A549 (cell line): Measurements from ENCODE around the gene LST1. TPM values are rescaled to one million over a fixed set of nuclear protein-coding genes. Genes with fewer than 3 reads are reported as not detected.

Source experiments
- ATAC-seq, 2 experiments: fragments of 200-7000 bp in 1 of 2; fragments of >200 bp in 1 of 2; cut with Nextera tagmentation in 1 of 2; cut with Tn5 transposase in 1 of 2; 3 replicates each; pipeline versions ENCODE4 v1.8.0 to v1.9.1; 2018 to 2020; ENCODE audit warnings: mild to moderate bottlenecking in 1 of 2, moderate library complexity in 1 of 2
- CTCF ChIA-PET: fragments of 300-600 bp; sonication (Branson Sonifier 250); formaldehyde crosslinking; extraction: SDS; loops from one replicate; lab custom pipeline; 2021; ENCODE audit warnings: antibody characterized with exemption, inconsistent platforms; lab: Yijun Ruan, JAX
- POLR2A ChIA-PET: fragments of 350-600 bp; formaldehyde crosslinking; extraction: SDS; loops from one replicate; lab custom pipeline; 2021; ENCODE audit warnings: antibody characterized with exemption, inconsistent platforms; lab: Yijun Ruan, JAX
- DNase-seq, 2 experiments: peaks; one replicate each; pipeline versions ENCODE4 v3.0.0 to v3.0.0-alpha.2; 2011 to 2016; ENCODE audit warnings: low read depth in 1 of 2, low spot score in 1 of 2
- FAIRE-seq: peaks from 2 replicates; lab custom pipeline; 2011; peaks lifted over from hg19 to GRCh38; lab: Jason Lieb, UNC
- H3K27ac ChIP-seq, 2 experiments: fragments of >200 bp; sonication (Bioruptor Twin); formaldehyde crosslinking; 3 replicates each; pipeline ENCODE4 v1.5.1; 2016 to 2017
- H3K4me1 ChIP-seq: fragments of >200 bp; sonication (Bioruptor Twin); formaldehyde crosslinking; 3 replicates; pipeline ENCODE4 v1.6.1; 2016
- H3K4me2 ChIP-seq: fragments of >200 bp; sonication (Bioruptor Twin); formaldehyde crosslinking; 3 replicates; pipeline ENCODE4 v1.6.1; 2016
- H3K4me3 ChIP-seq: fragments of >200 bp; sonication (Bioruptor Twin); formaldehyde crosslinking; 3 replicates; pipeline ENCODE4 v1.5.1; 2016
- H3K9me3 ChIP-seq: fragments of >200 bp; sonication (Bioruptor Twin); formaldehyde crosslinking; 3 replicates; pipeline ENCODE4 v1.6.1; 2016
- ATOH8 ChIP-seq: fragments of 250-450 bp; sonication (Bioruptor Pico); IDR thresholded peaks from 2 replicates; pipeline ENCODE4 v1.5.0; 2020; ENCODE audit warnings: low read depth, mild to moderate bottlenecking, moderate library complexity
- BHLHE40 ChIP-seq: IDR thresholded peaks from 2 replicates; pipeline ENCODE4 v1.6.1; 2012; ENCODE audit warnings: low read depth, low read length, inconsistent platforms
- CBX8 ChIP-seq: fragments of 200-600 bp; sonication (generic); IDR thresholded peaks from 2 replicates; pipeline ENCODE4 v1.6.1; 2016
- CEBPB ChIP-seq, 2 experiments: fragments of >200 bp in 1 of 2; sonication (Bioruptor Twin) in 1 of 2; formaldehyde crosslinking in 1 of 2; IDR thresholded peaks; 2 replicates each; pipeline ENCODE4 v1.6.1; 2012 to 2016
- E2F6 ChIP-seq: IDR thresholded peaks from 2 replicates; pipeline ENCODE4 v1.6.1; 2012; ENCODE audit warnings: low read depth, borderline replicate concordance
- EHMT2 ChIP-seq: fragments of 200-600 bp; sonication (generic); IDR thresholded peaks from 2 replicates; pipeline ENCODE4 v1.6.1; 2016; ENCODE audit warnings: antibody characterized with exemption, low read depth, mild to moderate bottlenecking, moderate library complexity
- EP300 ChIP-seq, 2 experiments: fragments of >200 bp; sonication (Bioruptor Twin); formaldehyde crosslinking; IDR thresholded peaks; 2 replicates in 1 of 2; 3 replicates in 1 of 2; pipeline ENCODE4 v1.6.1; 2016 to 2017
- FOSL2 ChIP-seq, 2 experiments: fragments of 450-650 bp in 1 of 2; fragments of >200 bp in 1 of 2; sonication (Bioruptor Twin) in 1 of 2; formaldehyde crosslinking; IDR thresholded peaks; 2 replicates each; pipeline versions ENCODE4 v1.5.0 to v1.6.1; 2016 to 2020; ENCODE audit warnings: mild to moderate bottlenecking in 1 of 2, moderate library complexity in 1 of 2
- GATA3 ChIP-seq: IDR thresholded peaks from 2 replicates; pipeline ENCODE4 v1.6.1; 2012; ENCODE audit warnings: borderline replicate concordance
- HEYL ChIP-seq: fragments of 250-450 bp; sonication (Bioruptor Pico); IDR thresholded peaks from 2 replicates; pipeline ENCODE4 v1.8.0; 2021; ENCODE audit warnings: mild to moderate bottlenecking, moderate library complexity
- HOXB13 ChIP-seq: fragments of 250-450 bp; sonication (Bioruptor Pico); IDR thresholded peaks from 2 replicates; pipeline ENCODE4 v1.5.0; 2020; ENCODE audit warnings: low read depth, mild to moderate bottlenecking, moderate library complexity
- KDM1A ChIP-seq: fragments of 200-600 bp; sonication (generic); IDR thresholded peaks from 2 replicates; pipeline ENCODE4 v1.6.1; 2016; ENCODE audit warnings: low read depth, mild to moderate bottlenecking
- KDM5A ChIP-seq: fragments of 200-600 bp; sonication (generic); IDR thresholded peaks from 2 replicates; pipeline ENCODE4 v1.6.1; 2016; ENCODE audit warnings: antibody characterized with exemption, mild to moderate bottlenecking
- MAFK ChIP-seq: fragments of 450-650 bp; IDR thresholded peaks from 2 replicates; pipeline ENCODE4 v1.6.1; 2014; ENCODE audit not compliant: partially characterized antibody
- MAZ ChIP-seq: fragments of 150-350 bp; IDR thresholded peaks from 2 replicates; pipeline ENCODE4 v1.6.1; 2014; ENCODE audit warnings: antibody characterized with exemption, low read depth, low read length, borderline replicate concordance
- MYC ChIP-seq: IDR thresholded peaks from 2 replicates; pipeline ENCODE4 v1.6.1; 2012; ENCODE audit warnings: mild to moderate bottlenecking, inconsistent platforms, low read length, improper control_type of control experiment, borderline replicate concordance
- NR3C1 ChIP-seq: fragments of >200 bp; sonication (Bioruptor Twin); formaldehyde crosslinking; IDR thresholded peaks from 3 replicates; pipeline ENCODE4 v1.6.1; 2017
- PHF8 ChIP-seq: fragments of 200-600 bp; sonication (generic); IDR thresholded peaks from 2 replicates; pipeline ENCODE4 v1.6.1; 2016; ENCODE audit warnings: low read depth, mild to moderate bottlenecking, antibody characterized with exemption, moderate library complexity, borderline replicate concordance
- POLR2AphosphoS2 ChIP-seq: conservative IDR thresholded peaks from 2 replicates; pipeline ENCODE4 v1.6.1; 2012; ENCODE audit warnings: low read length, improper control_type of control experiment, inconsistent platforms
- SMC3 ChIP-seq: fragments of >200 bp; sonication (Bioruptor Twin); formaldehyde crosslinking; IDR thresholded peaks from 3 replicates; pipeline ENCODE4 v1.6.1; 2018; ENCODE audit warnings: inconsistent platforms
- SREBF2 ChIP-seq: fragments of 450-650 bp; IDR thresholded peaks from 2 replicates; pipeline ENCODE4 v1.6.1; 2014; ENCODE audit warnings: mild to moderate bottlenecking, moderate library complexity
- TP53 ChIP-seq: fragments of 250-450 bp; sonication (Bioruptor Pico); IDR thresholded peaks from 2 replicates; pipeline ENCODE4 v1.5.0; 2021; ENCODE audit warnings: mild to moderate bottlenecking, moderate library complexity
- USF2 ChIP-seq: fragments of 450-650 bp; IDR thresholded peaks from 2 replicates; pipeline ENCODE4 v1.6.1; 2014; ENCODE audit warnings: antibody characterized with exemption
- ZC3H11A ChIP-seq: fragments of 450-650 bp; IDR thresholded peaks from 2 replicates; pipeline ENCODE4 v1.6.1; 2014; ENCODE audit warnings: antibody characterized with exemption, mild to moderate bottlenecking
- ZNF302 ChIP-seq: fragments of 250-450 bp; sonication (Bioruptor Pico); IDR thresholded peaks from 2 replicates; pipeline ENCODE4 v1.9.0; 2021; ENCODE audit warnings: inconsistent platforms, mild to moderate bottlenecking, moderate library complexity
- ZSCAN20 ChIP-seq: fragments of 250-450 bp; sonication (Bioruptor Pico); IDR thresholded peaks from 2 replicates; pipeline ENCODE4 v1.8.0; 2022; ENCODE audit warnings: mild to moderate bottlenecking, moderate library complexity
- WGBS: methylation state at CpG from one replicate; pipeline ENCODE4 v1.1.6; 2017; ENCODE audit errors: missing lambda C conversion rate; 5-methylcytosine and 5-hydroxymethylcytosine counted together
- polyA plus RNA-seq, 4 experiments: library from polyadenylated mRNA; depleted of rRNA in 3 of 4; stranded (reverse); fragments of >200 nt; fragmentation: RNase III in 1 of 4; extraction: RNeasy Plus Mini Kit Qiagen cat#74134 plus additional on column Dnase treatment in 1 of 4; gene quantifications; 2 replicates in 3 of 4; 3 replicates in 1 of 4; pipeline ENCODE4 v1.2.3, GENCODE V29; 2011 to 2017
- TF ChIP-seq, protein P1 (sequence below): fragments of >200 bp; sonication (Bioruptor Twin); formaldehyde crosslinking; IDR thresholded peaks from 3 replicates; pipeline ENCODE4 v1.6.1; 2016

LST1 gene
- polyA plus RNA-seq, 2 of the 4 experiments (the other 2 are of a cell fraction) = 0.19 to 0.26 TPM

GRCh38 chr6:31574106-31575061 is 11.7 kb upstream of the LST1 start:
- Histone ChIP-seq H3K4me2 (no peak overlapping the region), H3K27ac (no peak overlapping the region), H3K4me1 (no peaks in the 10 kb centered on the region), H3K9me3 (no peaks in the 10 kb centered on the region), H3K4me3 (no peak overlapping the region)
- FAIRE-seq (no peak), DNase-seq (no peak), ATAC-seq (peak in 1 of 2 experiments; percentile 17; a peak in 1 of 6 replicates)
- ChIA-PET POLR2A (no interaction called here), CTCF (interaction anchor here (1.0 to 18.3 kb wide), 5 partner anchors 9 to 28 kb away, joined by 3 to 338 read pairs (median 18); partner anchors contain the start of genes ATP6V1G2, NCR3 and NFKBIL1)
- WGBS = 62% methylated on average over 14 of the region's 14 CpGs
- TF ChIP-seq ZSCAN20 (no peak), BHLHE40 (no peak), KDM1A (no peak), ATOH8 (CRISPR knock-in tag) (no peak), MAFK (no peak), CEBPB (IDR thresholded peaks at IDR 0.05) (no peak), FOSL2 (IDR thresholded peaks at IDR 0.05) (no peak), FOSL2 (CRISPR knock-in tag; IDR thresholded peaks at IDR 0.05) (no peak), HEYL (no peak), EHMT2 (no peak), GATA3 (no peak), EP300 (IDR thresholded peaks at IDR 0.05) (no peak), CBX8 (no peak), USF2 (no peak), PHF8 (no peak), MYC (no peak), KDM5A (no peak), SREBF2 (no peak), HOXB13 (no peak), NR3C1 (no peak), ZNF302 (CRISPR knock-in tag) (no peak)

DNA sequence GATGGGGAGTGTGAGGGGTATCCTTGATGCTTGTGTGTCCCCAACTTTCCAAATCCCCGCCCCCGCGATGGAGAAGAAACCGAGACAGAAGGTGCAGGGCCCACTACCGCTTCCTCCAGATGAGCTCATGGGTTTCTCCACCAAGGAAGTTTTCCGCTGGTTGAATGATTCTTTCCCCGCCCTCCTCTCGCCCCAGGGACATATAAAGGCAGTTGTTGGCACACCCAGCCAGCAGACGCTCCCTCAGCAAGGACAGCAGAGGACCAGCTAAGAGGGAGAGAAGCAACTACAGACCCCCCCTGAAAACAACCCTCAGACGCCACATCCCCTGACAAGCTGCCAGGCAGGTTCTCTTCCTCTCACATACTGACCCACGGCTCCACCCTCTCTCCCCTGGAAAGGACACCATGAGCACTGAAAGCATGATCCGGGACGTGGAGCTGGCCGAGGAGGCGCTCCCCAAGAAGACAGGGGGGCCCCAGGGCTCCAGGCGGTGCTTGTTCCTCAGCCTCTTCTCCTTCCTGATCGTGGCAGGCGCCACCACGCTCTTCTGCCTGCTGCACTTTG is 10.7 kb upstream of the LST1 start, which contains the start of gene TNF:
TNF (plus strand) TSS at position 231 of the 567 bp plus-strand sequence; CDS start at position 408, 177 bp downstream.
- 80% methylated on average over 10 of the region's 19 CpGs for WGBS

More for the DNA sequence above, 10.7 kb upstream of the LST1 start, which contains the start of gene TNF:
- POLR2A ChIA-PET = no interaction called here
- Histone ChIP-seq H3K27ac (no peak within 1 kb of the TSS), H3K9me3 (no peaks in the 10 kb centered on the region), H3K4me3 (no peak within 1 kb of the TSS), H3K4me2 (no peak within 1 kb of the TSS), H3K4me1 (no peaks in the 10 kb centered on the region)
- no peak for FAIRE-seq
- CTCF ChIA-PET = interaction anchor here (1.4 to 18.3 kb wide), 4 partner anchors 9 to 29 kb away, joined by 4 to 338 read pairs (median 18); partner anchors contain the start of genes ATP6V1G2, NCR3 and NFKBIL1
- TF ChIP-seq E2F6 (no peak), MAZ (no peak), SMC3 (no peak), POLR2AphosphoS2 (no peak), TP53 (CRISPR knock-in tag) (no peak), ZC3H11A (no peak), ZNF302 (CRISPR knock-in tag) (no peak), MYC (no peak), CBX8 (no peak)
- TF ChIP-seq, protein P1, sequence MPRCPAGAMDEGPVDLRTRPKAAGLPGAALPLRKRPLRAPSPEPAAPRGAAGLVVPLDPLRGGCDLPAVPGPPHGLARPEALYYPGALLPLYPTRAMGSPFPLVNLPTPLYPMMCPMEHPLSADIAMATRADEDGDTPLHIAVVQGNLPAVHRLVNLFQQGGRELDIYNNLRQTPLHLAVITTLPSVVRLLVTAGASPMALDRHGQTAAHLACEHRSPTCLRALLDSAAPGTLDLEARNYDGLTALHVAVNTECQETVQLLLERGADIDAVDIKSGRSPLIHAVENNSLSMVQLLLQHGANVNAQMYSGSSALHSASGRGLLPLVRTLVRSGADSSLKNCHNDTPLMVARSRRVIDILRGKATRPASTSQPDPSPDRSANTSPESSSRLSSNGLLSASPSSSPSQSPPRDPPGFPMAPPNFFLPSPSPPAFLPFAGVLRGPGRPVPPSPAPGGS = no peak
- ATAC-seq = no peak
- DNase-seq = no peak
